Measurements from ENCODE around the gene APRT. TPM values are rescaled to one million over a fixed set of nuclear protein-coding genes. Genes with fewer than 3 reads are reported as not detected.

The APRT gene
- total RNA-seq, 4 donors from 2014 or later = 32.5 to 82.2 (median 56.3) TPM

GRCh38 chr16:88805887-88806393, 5.8 kb downstream of the APRT start:
- TF ChIP-seq CTCF (IDR thresholded peaks at IDR 0.05) (no peak), POLR2A (IDR thresholded peaks at IDR 0.05) (no peak)
- Histone ChIP-seq H3K4me3 (no peak overlapping the region), H3K9me3 (no peaks in the 10 kb centered on the region), H3K4me1 (peaks cover 0 to 18% of the 10 kb centered on the region in 2 donors), H3K27me3 (no peaks in the 10 kb centered on the region), H3K36me3 (no peaks in the 10 kb centered on the region), H3K27ac (no peak overlapping the region)
- intact Hi-C loops (cut with DNase I; ENCODE audit: low total_unique reads) = no loop called here
- no peak for DNase-seq

GRCh38 chr16:88805340-88805715, 6.4 kb downstream of the APRT start:
- H3K27ac ChIP-seq = no peak overlapping the region
- no peaks in the 10 kb centered on the region for H3K36me3 ChIP-seq
- intact Hi-C loops (cut with DNase I; ENCODE audit: low total_unique reads) = no loop called here
- TF ChIP-seq POLR2A (IDR thresholded peaks at IDR 0.05) (no peak), CTCF (IDR thresholded peaks at IDR 0.05) (no peak)
- H3K27me3 ChIP-seq = no peaks in the 10 kb centered on the region
- H3K4me1 ChIP-seq = peaks cover 0 to 12% of the 10 kb centered on the region in 2 donors
- H3K9me3 ChIP-seq = no peaks in the 10 kb centered on the region
- no peak overlapping the region for H3K4me3 ChIP-seq
- DNase-seq = no peak

GRCh38 chr16:88804552-88805339, 7.0 kb downstream of the APRT start:
- Histone ChIP-seq H3K27me3 (no peaks in the 10 kb centered on the region), H3K9me3 (no peaks in the 10 kb centered on the region), H3K4me3 (no peak overlapping the region), H3K4me1 (peaks cover 0 to 9% of the 10 kb centered on the region in 2 donors), H3K27ac (no peak overlapping the region), H3K36me3 (no peaks in the 10 kb centered on the region)
- intact Hi-C loops (cut with DNase I; ENCODE audit: low total_unique reads) = no loop called here
- DNase-seq = no peak
- no peak for TF ChIP-seq CTCF (IDR thresholded peaks at IDR 0.05)
- TF ChIP-seq POLR2A (IDR thresholded peaks at IDR 0.05) = no peak

- Histone ChIP-seq H3K9me3 (no peaks in the 10 kb centered on the region), H3K36me3 (no peaks in the 10 kb centered on the region), H3K27ac (no peak overlapping the region), H3K27me3 (no peaks in the 10 kb centered on the region), H3K4me1 (peaks cover 0 to 9% of the 10 kb centered on the region in 2 donors), H3K4me3 (peak overlapping the region in 1 of 2 donors; percentile 81)
- no peak for TF ChIP-seq POLR2A (IDR thresholded peaks at IDR 0.05)
- TF ChIP-seq CTCF (IDR thresholded peaks at IDR 0.05) = no peak
- intact Hi-C loops (cut with DNase I; ENCODE audit: low total_unique reads) = no loop called here
- peak in 1 of 2 donors; percentile 29 for DNase-seq
These were observed 7.6 kb downstream of the APRT start for GRCh38 chr16:88804173-88804551.

GRCh38 chr16:88803264-88803987, 8.3 kb downstream of the APRT start, which contains the start of gene CDT1:
CDT1 (plus strand) TSS chr16:88803789; CDS start chr16:88803832, 43 bp downstream.
- Histone ChIP-seq H3K27ac (peak within 1 kb of the TSS; percentile 44 to 65), H3K27me3 (no peaks in the 10 kb centered on the region), H3K4me3 (peak within 1 kb of the TSS; percentile 51 to 81), H3K4me1 (peaks cover 0 to 9% of the 10 kb centered on the region in 2 donors), H3K36me3 (no peaks in the 10 kb centered on the region), H3K9me3 (no peaks in the 10 kb centered on the region)
- TF ChIP-seq CTCF (IDR thresholded peaks at IDR 0.05) (peak in 2 of 4 experiments; percentile 4 to 35), POLR2A (IDR thresholded peaks at IDR 0.05) (peak; percentile 47 to 84)
- intact Hi-C loops (cut with DNase I; ENCODE audit: low total_unique reads) = no loop called here
- peak; percentile 78 to 89 for DNase-seq

Measured in uterus (tissue), 4 donors.